HG03342 (cell line): ENCODE measurements around the gene CIITA.

Experiments used
- ATAC-seq: cut with Tn5 transposase; IDR thresholded peaks from one replicate; pipeline ENCODE4 v1.9.1; 2021; ENCODE audit warnings: mild to moderate bottlenecking, moderate library complexity; ENCODE audit not compliant: unreplicated experiment

The CIITA gene

GRCh38 chr16:10878644-10879501 is 1.9 kb downstream of the CIITA start:
- no peak for ATAC-seq

GRCh38 chr16:10879681-10880589 is 2.9 kb downstream of the CIITA start:
- no peak for ATAC-seq

- no peak for ATAC-seq
These were observed 3.8 kb downstream of the CIITA start for GRCh38 chr16:10880594-10881452.

- ATAC-seq = no peak
These were observed 4.6 kb downstream of the CIITA start for GRCh38 chr16:10881479-10882030.

- ATAC-seq = no peak
These were observed 6.0 kb downstream of the CIITA start for GRCh38 chr16:10883004-10883403.

- no peak for ATAC-seq
These were observed 8.2 kb downstream of the CIITA start for GRCh38 chr16:10885246-10885645.

- no peak for ATAC-seq
These were observed 11.4 kb downstream of the CIITA start for GRCh38 chr16:10888320-10888937.

- no peak for ATAC-seq
These were observed 12.9 kb downstream of the CIITA start for GRCh38 chr16:10889855-10890254.

GRCh38 chr16:10892782-10893318 is 15.8 kb downstream of the CIITA start:
- no peak for ATAC-seq

- no peak for ATAC-seq
These were observed 18.3 kb downstream of the CIITA start for GRCh38 chr16:10895053-10895946.

- no peak for ATAC-seq
These were observed 19.2 kb downstream of the CIITA start for GRCh38 chr16:10896165-10896564.

GRCh38 chr16:10896723-10897122 is 19.7 kb downstream of the CIITA start:
- peak; percentile 9 for ATAC-seq

- peak; percentile 62 for ATAC-seq
These were observed 20.1 kb downstream of the CIITA start for GRCh38 chr16:10897134-10897533.

GRCh38 chr16:10902999-10903398 is 26.0 kb downstream of the CIITA start:
- no peak for ATAC-seq

GRCh38 chr16:10906482-10906881 is 29.5 kb downstream of the CIITA start:
- no peak for ATAC-seq

- no peak for ATAC-seq
These were observed 30.1 kb downstream of the CIITA start for GRCh38 chr16:10906914-10907756.

- ATAC-seq = no peak
These were observed 30.7 kb downstream of the CIITA start for GRCh38 chr16:10907757-10908045.

GRCh38 chr16:10911267-10911666 is 34.3 kb downstream of the CIITA start:
- ATAC-seq = no peak
